Measurements from ENCODE around the gene DLGAP4.

DLGAP4 gene

GRCh38 chr20:36541768-36542488 is 235.8 kb downstream of the DLGAP4 start:
- H3K27me3 ChIP-seq (ENCODE audit: insufficient read depth, low read depth): no peaks in the 10 kb centered on the region
- TF ChIP-seq CTCF (conservative IDR thresholded peaks at IDR 0.05; ENCODE audit: low read depth, low read length): no peak
- H3K9ac ChIP-seq: no peak overlapping the region
- H3K4me1 ChIP-seq (ENCODE audit: low read depth, poor library complexity, severe bottlenecking): no peaks in the 10 kb centered on the region
- no peaks in the 10 kb centered on the region for H3K36me3 ChIP-seq (ENCODE audit: insufficient read depth)
- H3K4me3 ChIP-seq (IDR thresholded peaks at IDR 0.05; ENCODE audit: insufficient read depth, low read depth, low read length): no peak overlapping the region
- no peak overlapping the region for H3K27ac ChIP-seq
- no peak overlapping the region for H3K4me2 ChIP-seq
- no peak overlapping the region for H2AFZ ChIP-seq (ENCODE audit: low read depth)
- H4K20me1 ChIP-seq (ENCODE audit: insufficient read depth): no peaks in the 10 kb centered on the region
- H3K79me2 ChIP-seq (ENCODE audit: insufficient read depth, low read depth): no peaks in the 10 kb centered on the region

- no peaks in the 10 kb centered on the region for H4K20me1 ChIP-seq (ENCODE audit: insufficient read depth)
- no peaks in the 10 kb centered on the region for H3K36me3 ChIP-seq (ENCODE audit: insufficient read depth)
- H2AFZ ChIP-seq (ENCODE audit: low read depth): no peak overlapping the region
- no peaks in the 10 kb centered on the region for H3K27me3 ChIP-seq (ENCODE audit: insufficient read depth, low read depth)
- H3K79me2 ChIP-seq (ENCODE audit: insufficient read depth, low read depth): no peaks in the 10 kb centered on the region
- no peak overlapping the region for H3K9ac ChIP-seq
- no peak for TF ChIP-seq CTCF (conservative IDR thresholded peaks at IDR 0.05; ENCODE audit: low read depth, low read length)
- no peak overlapping the region for H3K4me3 ChIP-seq (IDR thresholded peaks at IDR 0.05; ENCODE audit: insufficient read depth, low read depth, low read length)
- no peak overlapping the region for H3K4me2 ChIP-seq
- no peak overlapping the region for H3K27ac ChIP-seq
- no peaks in the 10 kb centered on the region for H3K4me1 ChIP-seq (ENCODE audit: low read depth, poor library complexity, severe bottlenecking)
These were observed 236.5 kb downstream of the DLGAP4 start for GRCh38 chr20:36542516-36543183.

GRCh38 chr20:36543184-36544133 is 237.3 kb downstream of the DLGAP4 start:
- no peaks in the 10 kb centered on the region for H3K79me2 ChIP-seq (ENCODE audit: insufficient read depth, low read depth)
- no peak overlapping the region for H3K27ac ChIP-seq
- H3K36me3 ChIP-seq (ENCODE audit: insufficient read depth): no peaks in the 10 kb centered on the region
- no peak for TF ChIP-seq CTCF (conservative IDR thresholded peaks at IDR 0.05; ENCODE audit: low read depth, low read length)
- H4K20me1 ChIP-seq (ENCODE audit: insufficient read depth): no peaks in the 10 kb centered on the region
- no peak overlapping the region for H2AFZ ChIP-seq (ENCODE audit: low read depth)
- H3K27me3 ChIP-seq (ENCODE audit: insufficient read depth, low read depth): no peaks in the 10 kb centered on the region
- no peaks in the 10 kb centered on the region for H3K4me1 ChIP-seq (ENCODE audit: low read depth, poor library complexity, severe bottlenecking)
- no peak overlapping the region for H3K4me2 ChIP-seq
- H3K9ac ChIP-seq: no peak overlapping the region
- no peak overlapping the region for H3K4me3 ChIP-seq (IDR thresholded peaks at IDR 0.05; ENCODE audit: insufficient read depth, low read depth, low read length)

GRCh38 chr20:36544134-36545018 is 238.2 kb downstream of the DLGAP4 start:
- no peaks in the 10 kb centered on the region for H4K20me1 ChIP-seq (ENCODE audit: insufficient read depth)
- no peak overlapping the region for H3K27ac ChIP-seq
- TF ChIP-seq CTCF (conservative IDR thresholded peaks at IDR 0.05; ENCODE audit: low read depth, low read length): no peak
- H3K4me2 ChIP-seq: no peak overlapping the region
- H3K4me1 ChIP-seq (ENCODE audit: low read depth, poor library complexity, severe bottlenecking): no peaks in the 10 kb centered on the region
- H3K79me2 ChIP-seq (ENCODE audit: insufficient read depth, low read depth): no peaks in the 10 kb centered on the region
- no peak overlapping the region for H2AFZ ChIP-seq (ENCODE audit: low read depth)
- no peaks in the 10 kb centered on the region for H3K36me3 ChIP-seq (ENCODE audit: insufficient read depth)
- no peak overlapping the region for H3K4me3 ChIP-seq (IDR thresholded peaks at IDR 0.05; ENCODE audit: insufficient read depth, low read depth, low read length)
- H3K27me3 ChIP-seq (ENCODE audit: insufficient read depth, low read depth): no peaks in the 10 kb centered on the region
- H3K9ac ChIP-seq: no peak overlapping the region
